ENCODE measurements around the gene THSD7B.

The THSD7B gene

GRCh38 chr2:136920652-136921333 is 155.4 kb downstream of the THSD7B start:
- Histone ChIP-seq H3K4me3 (ENCODE audit: low read length, poor library complexity, severe bottlenecking) (no peak overlapping the region), H3K9ac (ENCODE audit: low read depth, low read length, poor library complexity, severe bottlenecking) (no peak overlapping the region), H3K4me1 (ENCODE audit: insufficient read depth, low read length, poor library complexity, severe bottlenecking) (no peaks in the 10 kb centered on the region), H4K20me1 (ENCODE audit: insufficient read depth, low read length, poor library complexity, severe bottlenecking) (no peaks in the 10 kb centered on the region), H3K4me2 (ENCODE audit: low read depth, low read length, poor library complexity, severe bottlenecking) (no peak overlapping the region), H3K9me3 (ENCODE audit: insufficient read depth, low read depth, low read length) (no peaks in the 10 kb centered on the region), H3F3A (ENCODE audit: low read depth) (no peaks in the 10 kb centered on the region), H3K27me3 (ENCODE audit: insufficient read depth, low read length, poor library complexity, severe bottlenecking) (no peaks in the 10 kb centered on the region), H3K79me2 (ENCODE audit: insufficient read depth, low read length) (no peaks in the 10 kb centered on the region), H3K36me3 (ENCODE audit: insufficient read depth, low read length) (no peaks in the 10 kb centered on the region), H3K9me2 (replicated peaks; ENCODE audit: low read depth, low read length) (no peaks in the 10 kb centered on the region), H2AFZ (ENCODE audit: low read length) (no peak overlapping the region)
- TF ChIP-seq EZH2phosphoT487 (IDR thresholded peaks at IDR 0.05; ENCODE audit: borderline replicate concordance) (no peak), CTCF (conservative IDR thresholded peaks at IDR 0.05; ENCODE audit: low read length) (no peak)

GRCh38 chr2:136927156-136927555 is 161.8 kb downstream of the THSD7B start:
- no peak overlapping the region for H3K9ac ChIP-seq (ENCODE audit: low read depth, low read length, poor library complexity, severe bottlenecking)
- no peaks in the 10 kb centered on the region for H4K20me1 ChIP-seq (ENCODE audit: insufficient read depth, low read length, poor library complexity, severe bottlenecking)
- H3K9me3 ChIP-seq (ENCODE audit: insufficient read depth, low read depth, low read length), result no peaks in the 10 kb centered on the region
- no peaks in the 10 kb centered on the region for H3K36me3 ChIP-seq (ENCODE audit: insufficient read depth, low read length)
- TF ChIP-seq CTCF (conservative IDR thresholded peaks at IDR 0.05; ENCODE audit: low read length), result no peak
- TF ChIP-seq EZH2phosphoT487 (IDR thresholded peaks at IDR 0.05; ENCODE audit: borderline replicate concordance), result no peak
- no peaks in the 10 kb centered on the region for H3K79me2 ChIP-seq (ENCODE audit: insufficient read depth, low read length)
- no peak overlapping the region for H3K4me3 ChIP-seq (ENCODE audit: low read length, poor library complexity, severe bottlenecking)
- H3K4me1 ChIP-seq (ENCODE audit: insufficient read depth, low read length, poor library complexity, severe bottlenecking), result peaks cover 4% of the 10 kb centered on the region
- no peak overlapping the region for H2AFZ ChIP-seq (ENCODE audit: low read length)
- H3K27me3 ChIP-seq (ENCODE audit: insufficient read depth, low read length, poor library complexity, severe bottlenecking), result no peaks in the 10 kb centered on the region
- H3F3A ChIP-seq (ENCODE audit: low read depth), result no peaks in the 10 kb centered on the region
- H3K4me2 ChIP-seq (ENCODE audit: low read depth, low read length, poor library complexity, severe bottlenecking), result no peak overlapping the region
- H3K9me2 ChIP-seq (replicated peaks; ENCODE audit: low read depth, low read length), result no peaks in the 10 kb centered on the region

- Histone ChIP-seq H3K4me3 (ENCODE audit: low read length, poor library complexity, severe bottlenecking) (no peak overlapping the region), H4K20me1 (ENCODE audit: insufficient read depth, low read length, poor library complexity, severe bottlenecking) (no peaks in the 10 kb centered on the region), H3K36me3 (ENCODE audit: insufficient read depth, low read length) (no peaks in the 10 kb centered on the region), H3K4me2 (ENCODE audit: low read depth, low read length, poor library complexity, severe bottlenecking) (no peak overlapping the region), H3K79me2 (ENCODE audit: insufficient read depth, low read length) (no peaks in the 10 kb centered on the region), H3F3A (ENCODE audit: low read depth) (no peaks in the 10 kb centered on the region), H3K4me1 (ENCODE audit: insufficient read depth, low read length, poor library complexity, severe bottlenecking) (peaks cover 4% of the 10 kb centered on the region), H3K9me2 (replicated peaks; ENCODE audit: low read depth, low read length) (no peaks in the 10 kb centered on the region), H3K9ac (ENCODE audit: low read depth, low read length, poor library complexity, severe bottlenecking) (no peak overlapping the region), H3K9me3 (ENCODE audit: insufficient read depth, low read depth, low read length) (no peaks in the 10 kb centered on the region), H2AFZ (ENCODE audit: low read length) (no peak overlapping the region), H3K27me3 (ENCODE audit: insufficient read depth, low read length, poor library complexity, severe bottlenecking) (no peaks in the 10 kb centered on the region)
- TF ChIP-seq EZH2phosphoT487 (IDR thresholded peaks at IDR 0.05; ENCODE audit: borderline replicate concordance), result no peak
- no peak for TF ChIP-seq CTCF (conservative IDR thresholded peaks at IDR 0.05; ENCODE audit: low read length)
These were observed 164.2 kb downstream of the THSD7B start for GRCh38 chr2:136929531-136929930.

All from Loucy (cell line).